Activated CD4-positive, alpha-beta T cell treated with anti-CD3 and anti-CD28 coated beads for 48 hours (primary cell): ENCODE results near the gene KCNIP3.
"Not testable (repeated sequence)": the region's sequence is repeated elsewhere in the genome, so short reads cannot be mapped to it uniquely, and the experiment has no call there.

Experiments used
- DNase-seq: peaks from one replicate; pipeline ENCODE4 v3.0.0-alpha.2; 2020

KCNIP3 gene

DNA sequence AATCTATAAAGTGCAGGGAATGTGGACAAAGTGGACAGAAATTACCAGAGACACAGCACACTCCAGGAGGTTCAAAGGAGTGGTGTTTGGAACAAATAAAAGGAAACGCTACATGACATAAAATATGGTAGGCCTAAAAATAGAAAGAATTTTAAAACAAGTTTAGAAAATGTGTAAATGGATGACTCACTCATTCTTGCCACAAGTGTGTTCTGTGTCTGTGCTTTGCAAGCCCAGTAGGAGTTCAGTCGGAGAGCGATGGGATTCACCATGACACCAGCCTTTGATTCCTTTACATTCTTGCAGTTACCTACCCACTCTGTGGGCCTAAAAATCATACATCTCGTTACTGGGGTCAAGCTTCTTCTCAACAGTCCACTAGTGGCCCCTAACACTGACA, 136.2 kb downstream of the KCNIP3 start:
- not testable (repeated sequence) for DNase-seq

- DNase-seq: not testable (repeated sequence)
Measured at GRCh38 chr2:95433973-95434372, 136.8 kb downstream of the KCNIP3 start.

- DNase-seq: not testable (repeated sequence)
Measured at GRCh38 chr2:95434507-95435076, 137.4 kb downstream of the KCNIP3 start.

DNA sequence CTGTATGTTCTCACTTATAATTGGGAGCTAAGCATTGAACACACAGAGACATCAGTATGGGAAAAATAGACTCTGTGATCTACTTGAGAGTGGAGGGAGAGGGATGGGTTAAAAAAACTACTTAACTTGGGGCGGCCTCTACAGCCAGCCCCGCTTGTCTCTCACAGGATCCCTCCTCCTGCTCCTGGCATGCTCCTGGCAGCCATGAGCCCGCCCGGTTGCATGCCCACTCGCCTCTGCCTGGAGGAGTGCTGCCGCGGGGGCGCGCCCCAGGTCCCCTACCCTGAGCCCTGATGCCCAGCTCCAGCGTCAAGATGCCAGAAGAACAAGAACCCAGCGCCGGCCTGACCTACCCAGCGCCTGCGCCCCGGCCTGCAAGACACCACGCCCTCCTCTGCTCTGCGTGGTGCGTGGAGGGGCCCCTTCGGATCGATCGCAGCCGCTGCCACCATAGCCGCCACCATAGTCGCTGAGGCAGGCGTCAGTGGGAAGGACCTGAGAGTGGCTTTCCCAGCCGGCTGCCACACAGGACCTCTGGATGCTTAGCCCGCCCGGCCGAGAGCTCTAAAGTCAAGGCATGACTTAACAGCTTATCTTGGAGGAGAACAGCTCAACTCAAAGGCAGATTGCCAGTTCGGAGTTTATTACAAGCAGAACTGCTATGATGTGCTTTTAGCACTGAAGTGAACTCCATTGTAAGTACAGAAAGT, 138.2 kb downstream of the KCNIP3 start:
- not testable (repeated sequence) for DNase-seq
